Loucy (cell line): Measurements from ENCODE around the gene BCL2L15.

Source experiments
- EZH2phosphoT487 ChIP-seq: fragments of 200-600 bp; IDR thresholded peaks from 2 replicates; pipeline ENCODE4 v1.6.1; 2018; ENCODE audit warnings: antibody characterized with exemption, mild to moderate bottlenecking, moderate library complexity, borderline replicate concordance
- TF ChIP-seq, protein P1 (sequence below): fragments of 200-600 bp; sonication (generic); conservative IDR thresholded peaks from 2 replicates; pipeline ENCODE4 v1.5.1; 2014; ENCODE audit warnings: mild to moderate bottlenecking, antibody characterized with exemption, low read length

DNA sequence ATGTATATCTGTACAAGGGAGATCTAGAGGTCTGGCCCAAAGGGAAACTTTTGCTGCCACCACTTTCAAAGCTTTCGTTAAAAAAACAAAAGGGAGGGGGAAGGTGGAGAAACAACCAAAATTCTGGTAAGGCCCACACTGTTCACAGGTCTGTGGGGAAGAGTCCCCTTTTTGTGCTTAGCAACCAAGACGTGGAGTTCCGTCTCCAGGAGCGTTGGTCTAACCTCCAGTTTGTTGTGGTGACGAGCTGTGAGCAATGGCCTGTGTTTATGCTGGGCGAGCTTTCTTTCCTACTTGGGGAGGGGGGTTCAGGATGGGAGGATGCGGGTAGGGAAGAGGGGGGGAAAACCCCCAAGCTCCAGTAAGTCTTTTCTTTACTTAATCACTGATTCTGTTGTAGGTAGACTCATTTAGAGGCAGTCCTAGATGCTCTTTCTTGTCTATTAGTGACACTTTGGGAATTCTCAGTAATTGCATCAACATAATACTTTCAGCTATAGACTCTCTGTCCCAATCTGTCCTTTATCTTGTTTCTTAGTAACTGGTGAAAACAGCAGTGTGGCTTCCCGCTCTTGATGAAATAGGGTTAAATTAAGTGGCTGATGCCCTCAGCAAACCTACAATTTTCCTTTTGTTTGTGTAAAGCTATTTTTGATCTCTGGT lies 43.2 kb upstream of the BCL2L15 start:
- TF ChIP-seq, protein P1, sequence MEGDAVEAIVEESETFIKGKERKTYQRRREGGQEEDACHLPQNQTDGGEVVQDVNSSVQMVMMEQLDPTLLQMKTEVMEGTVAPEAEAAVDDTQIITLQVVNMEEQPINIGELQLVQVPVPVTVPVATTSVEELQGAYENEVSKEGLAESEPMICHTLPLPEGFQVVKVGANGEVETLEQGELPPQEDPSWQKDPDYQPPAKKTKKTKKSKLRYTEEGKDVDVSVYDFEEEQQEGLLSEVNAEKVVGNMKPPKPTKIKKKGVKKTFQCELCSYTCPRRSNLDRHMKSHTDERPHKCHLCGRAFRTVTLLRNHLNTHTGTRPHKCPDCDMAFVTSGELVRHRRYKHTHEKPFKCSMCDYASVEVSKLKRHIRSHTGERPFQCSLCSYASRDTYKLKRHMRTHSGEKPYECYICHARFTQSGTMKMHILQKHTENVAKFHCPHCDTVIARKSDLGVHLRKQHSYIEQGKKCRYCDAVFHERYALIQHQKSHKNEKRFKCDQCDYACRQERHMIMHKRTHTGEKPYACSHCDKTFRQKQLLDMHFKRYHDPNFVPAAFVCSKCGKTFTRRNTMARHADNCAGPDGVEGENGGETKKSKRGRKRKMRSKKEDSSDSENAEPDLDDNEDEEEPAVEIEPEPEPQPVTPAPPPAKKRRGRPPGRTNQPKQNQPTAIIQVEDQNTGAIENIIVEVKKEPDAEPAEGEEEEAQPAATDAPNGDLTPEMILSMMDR, result no peak
- no peak for TF ChIP-seq EZH2phosphoT487
